H1 (cell line): ENCODE data around the gene HIGD2A.

Source experiments
- BRCA1 ChIP-seq: IDR thresholded peaks from 2 replicates; pipeline ENCODE4 v1.6.1; 2012; ENCODE audit warnings: low read depth, low read length, improper control_type of control experiment
- EGR1 ChIP-seq: IDR thresholded peaks from 2 replicates; pipeline ENCODE4 v1.6.1; 2011; ENCODE audit warnings: low read depth, low read length, borderline replicate concordance
- JUN ChIP-seq: IDR thresholded peaks from 2 replicates; pipeline ENCODE4 v1.6.1; 2011; ENCODE audit warnings: low read depth, mild to moderate bottlenecking, improper control_type of control experiment, low read length
- MAX ChIP-seq: IDR thresholded peaks from 2 replicates; pipeline ENCODE4 v1.6.1; 2012; ENCODE audit warnings: inconsistent platforms
- SIX5 ChIP-seq: IDR thresholded peaks from 2 replicates; pipeline ENCODE4 v1.6.1; 2011; ENCODE audit warnings: mild to moderate bottlenecking, low read depth, low read length
- SRF ChIP-seq: IDR thresholded peaks from 2 replicates; pipeline ENCODE4 v1.6.1; 2011; ENCODE audit warnings: mild to moderate bottlenecking, low read depth, low read length, moderate library complexity

GRCh38 chr5:176413709-176414191 lies 25.2 kb downstream of the HIGD2A start:
- TF ChIP-seq BRCA1 (no peak), JUN (no peak), MAX (no peak), SRF (no peak), EGR1 (no peak), SIX5 (no peak)
